Ascending aorta (tissue), 2 donors: ENCODE measurements around the gene CASD1. TPM values are rescaled to one million over a fixed set of nuclear protein-coding genes. Genes with fewer than 3 reads are reported as not detected.

Experiments used
- DNase-seq, 2 donors: peaks; one replicate each; pipeline ENCODE4 v3.0.0-alpha.2; 2019; ENCODE audit warnings: low spot score in 2 of 2
- H3K27ac ChIP-seq, 2 donors: fragments of 200-600 bp; sonication (generic); one replicate each; pipeline ENCODE4 v1.5.1; 2016 to 2017; ENCODE audit warnings: mild to moderate bottlenecking in 1 of 2
- H3K27me3 ChIP-seq: fragments of 200-600 bp; sonication (generic); one replicate; pipeline ENCODE4 v1.5.1; 2017
- H3K36me3 ChIP-seq, 2 donors: fragments of 200-600 bp; sonication (generic); one replicate each; pipeline ENCODE4 v1.5.1; 2016
- H3K4me1 ChIP-seq, 2 donors: fragments of 200-600 bp; sonication (generic); one replicate each; pipeline ENCODE4 v1.5.1; 2016 to 2017; ENCODE audit warnings: mild to moderate bottlenecking in 1 of 2
- H3K4me3 ChIP-seq, 2 donors: fragments of 200-600 bp; sonication (generic); one replicate each; pipeline ENCODE4 v1.5.1; 2016 to 2017; ENCODE audit warnings: mild to moderate bottlenecking in 1 of 2
- H3K9me3 ChIP-seq, 2 donors: fragments of 200-600 bp; sonication (generic); one replicate each; pipeline ENCODE4 v1.5.1; 2016
- intact Hi-C: fragments of 100-400 bp; cut with DNase I; formaldehyde crosslinking; loops from one replicate; pipeline ENCODE4 v1.15.1; 2023
- total RNA-seq: library from RNA; depleted of rRNA; stranded (reverse); fragments of >200 nt; gene quantifications from one replicate; pipeline ENCODE4 v1.1.0, GENCODE V29; 2016
- TF ChIP-seq, protein P1 (sequence below), 3 experiments: fragments of 200-600 bp in 2 of 3; fragments of 450-650 bp in 1 of 3; sonication (generic) in 2 of 3; IDR thresholded peaks; one replicate each; pipeline ENCODE4 v1.5.1; 2016 to 2019; ENCODE audit warnings: antibody characterized with exemption in 3 of 3, mild to moderate bottlenecking in 1 of 3, moderate library complexity in 1 of 3

Gene CASD1
- total RNA-seq, 1 donor from 2014 or later = 3.1 TPM

DNA sequence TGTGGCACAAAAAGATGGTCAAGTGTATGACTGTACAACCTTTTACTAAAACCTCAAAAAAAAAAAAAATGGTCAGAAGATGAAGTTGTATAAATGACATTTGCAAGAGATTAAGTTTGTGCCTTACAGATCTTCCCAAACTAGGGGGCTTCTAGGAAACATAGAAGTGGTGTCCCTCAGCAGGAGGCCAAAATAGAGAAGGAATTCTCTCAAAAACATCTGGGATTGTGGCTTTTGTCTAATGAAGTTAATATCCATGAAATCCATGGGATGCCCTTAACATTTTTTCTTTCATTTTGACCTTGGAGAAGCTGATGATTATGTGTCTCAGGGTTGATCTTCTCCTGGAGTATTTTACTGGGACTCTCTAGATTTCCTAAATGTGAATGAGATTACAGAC is 62.2 kb downstream of the CASD1 start:
- Histone ChIP-seq H3K4me1 (no peaks in the 10 kb centered on the region), H3K9me3 (peaks cover 6 to 24% of the 10 kb centered on the region in 2 donors), H3K27ac (no peak overlapping the region), H3K4me3 (no peak overlapping the region), H3K36me3 (peaks cover 0 to 5% of the 10 kb centered on the region in 2 donors), H3K27me3 (no peaks in the 10 kb centered on the region)
- intact Hi-C loops = no loop called here
- TF ChIP-seq, protein P1, sequence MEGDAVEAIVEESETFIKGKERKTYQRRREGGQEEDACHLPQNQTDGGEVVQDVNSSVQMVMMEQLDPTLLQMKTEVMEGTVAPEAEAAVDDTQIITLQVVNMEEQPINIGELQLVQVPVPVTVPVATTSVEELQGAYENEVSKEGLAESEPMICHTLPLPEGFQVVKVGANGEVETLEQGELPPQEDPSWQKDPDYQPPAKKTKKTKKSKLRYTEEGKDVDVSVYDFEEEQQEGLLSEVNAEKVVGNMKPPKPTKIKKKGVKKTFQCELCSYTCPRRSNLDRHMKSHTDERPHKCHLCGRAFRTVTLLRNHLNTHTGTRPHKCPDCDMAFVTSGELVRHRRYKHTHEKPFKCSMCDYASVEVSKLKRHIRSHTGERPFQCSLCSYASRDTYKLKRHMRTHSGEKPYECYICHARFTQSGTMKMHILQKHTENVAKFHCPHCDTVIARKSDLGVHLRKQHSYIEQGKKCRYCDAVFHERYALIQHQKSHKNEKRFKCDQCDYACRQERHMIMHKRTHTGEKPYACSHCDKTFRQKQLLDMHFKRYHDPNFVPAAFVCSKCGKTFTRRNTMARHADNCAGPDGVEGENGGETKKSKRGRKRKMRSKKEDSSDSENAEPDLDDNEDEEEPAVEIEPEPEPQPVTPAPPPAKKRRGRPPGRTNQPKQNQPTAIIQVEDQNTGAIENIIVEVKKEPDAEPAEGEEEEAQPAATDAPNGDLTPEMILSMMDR (IDR thresholded peaks at IDR 0.05) = no peak
- DNase-seq = no peak

GRCh38 chr7:94575646-94576045 is 66.0 kb downstream of the CASD1 start:
- Histone ChIP-seq H3K27me3 (no peaks in the 10 kb centered on the region), H3K4me1 (no peaks in the 10 kb centered on the region), H3K4me3 (no peak overlapping the region), H3K9me3 (peaks cover 6 to 24% of the 10 kb centered on the region in 2 donors), H3K27ac (no peak overlapping the region), H3K36me3 (peaks cover 0 to 5% of the 10 kb centered on the region in 2 donors)
- TF ChIP-seq, protein P1 (IDR thresholded peaks at IDR 0.05) = no peak
- intact Hi-C loops = no loop called here
- no peak for DNase-seq

- H3K36me3 ChIP-seq = peaks cover 0 to 5% of the 10 kb centered on the region in 2 donors
- H3K9me3 ChIP-seq = peaks cover 6 to 24% of the 10 kb centered on the region in 2 donors
- H3K27me3 ChIP-seq = no peaks in the 10 kb centered on the region
- intact Hi-C loops = no loop called here
- H3K4me3 ChIP-seq = no peak overlapping the region
- DNase-seq = no peak
- no peaks in the 10 kb centered on the region for H3K4me1 ChIP-seq
- TF ChIP-seq, protein P1 (IDR thresholded peaks at IDR 0.05) = no peak
- H3K27ac ChIP-seq = no peak overlapping the region
These were observed 66.7 kb downstream of the CASD1 start for GRCh38 chr7:94576316-94576715.

- no peaks in the 10 kb centered on the region for H3K4me1 ChIP-seq
- no peaks in the 10 kb centered on the region for H3K27me3 ChIP-seq
- intact Hi-C loops = no loop called here
- peaks cover 0 to 5% of the 10 kb centered on the region in 2 donors for H3K36me3 ChIP-seq
- H3K9me3 ChIP-seq = peaks cover 6 to 24% of the 10 kb centered on the region in 2 donors
- H3K27ac ChIP-seq = no peak overlapping the region
- H3K4me3 ChIP-seq = no peak overlapping the region
- TF ChIP-seq, protein P1 (IDR thresholded peaks at IDR 0.05) = no peak
- no peak for DNase-seq
These were observed 67.7 kb downstream of the CASD1 start for GRCh38 chr7:94577357-94577756.

- H3K4me3 ChIP-seq = no peak overlapping the region
- H3K9me3 ChIP-seq = peaks cover 6 to 24% of the 10 kb centered on the region in 2 donors
- H3K27ac ChIP-seq = no peak overlapping the region
- TF ChIP-seq, protein P1 (IDR thresholded peaks at IDR 0.05) = no peak
- peaks cover 0 to 5% of the 10 kb centered on the region in 2 donors for H3K36me3 ChIP-seq
- DNase-seq = no peak
- H3K27me3 ChIP-seq = no peaks in the 10 kb centered on the region
- intact Hi-C loops = no loop called here
- no peaks in the 10 kb centered on the region for H3K4me1 ChIP-seq
These were observed 69.0 kb downstream of the CASD1 start for GRCh38 chr7:94578614-94579013.

DNA sequence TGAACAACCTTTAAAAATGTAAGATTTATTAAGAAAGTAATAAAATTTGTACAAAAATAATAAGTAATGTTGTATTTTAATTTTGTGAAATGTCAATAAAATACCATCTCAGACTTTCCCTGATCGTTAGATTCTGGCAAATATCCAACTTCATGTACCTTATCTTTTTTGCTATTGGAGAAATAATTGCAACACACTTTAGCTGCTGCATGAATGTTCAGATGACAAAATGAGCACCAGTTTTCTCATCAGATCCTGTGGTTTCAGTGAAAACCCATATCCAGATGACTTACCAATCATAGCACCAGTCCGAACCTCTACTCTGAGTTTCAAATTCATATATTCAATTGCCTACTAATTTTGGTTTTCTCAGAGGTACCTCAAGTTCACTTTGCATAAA is 69.9 kb downstream of the CASD1 start:
- intact Hi-C loops = no loop called here
- Histone ChIP-seq H3K4me3 (no peak overlapping the region), H3K36me3 (peaks cover 0 to 5% of the 10 kb centered on the region in 2 donors), H3K27me3 (no peaks in the 10 kb centered on the region), H3K9me3 (peaks cover 6 to 21% of the 10 kb centered on the region in 2 donors), H3K4me1 (no peaks in the 10 kb centered on the region), H3K27ac (no peak overlapping the region)
- DNase-seq = no peak
- TF ChIP-seq, protein P1 (IDR thresholded peaks at IDR 0.05) = no peak
